OCI-LY3 (cell line): Measurements from ENCODE around the gene SNX27.

Source experiments
- H2AFZ ChIP-seq: fragments of 200-600, 300-600 bp; shearing (Covaris generic); 2 replicates; pipeline ENCODE4 v1.6.0; 2014; ENCODE audit warnings: antibody characterized with exemption, low read depth, low read length
- H3K27ac ChIP-seq: fragments of 200-600, 300-600 bp; sonication (generic); 2 replicates; pipeline ENCODE4 v1.5.1; 2014; ENCODE audit warnings: mild to moderate bottlenecking, low read length, moderate library complexity, mixed read lengths
- H3K27me3 ChIP-seq: fragments of 200-600, 300-600 bp; sonication (generic); 2 replicates; pipeline ENCODE4 v1.6.1; 2014; ENCODE audit warnings: low read depth, low read length, mixed read lengths
- H3K36me3 ChIP-seq: fragments of 200-600, 300-600 bp; sonication (generic); replicated peaks from 2 replicates; pipeline ENCODE3; 2014; ENCODE audit warnings: low read depth, low read length, mixed read lengths
- H3K4me1 ChIP-seq: fragments of 300-600, 200-600 bp; sonication (generic); 2 replicates; pipeline ENCODE4 v1.6.1; 2014; ENCODE audit warnings: low read length, mixed read lengths
- H3K4me2 ChIP-seq: fragments of 200-600, 300-600 bp; sonication (generic); 2 replicates; pipeline ENCODE4 v1.6.1; 2014; ENCODE audit warnings: low read length, mixed read lengths
- H3K4me3 ChIP-seq: fragments of 300-600, 200-600 bp; sonication (generic); 2 replicates; pipeline ENCODE4 v1.5.1; 2014; ENCODE audit warnings: antibody characterized with exemption, mild to moderate bottlenecking, low read length, moderate library complexity
- H3K79me2 ChIP-seq: fragments of 300-600, 200-600 bp; shearing (Covaris generic); 2 replicates; pipeline ENCODE4 v1.6.1; 2014; ENCODE audit warnings: mild to moderate bottlenecking, low read length, mixed read lengths
- H3K9ac ChIP-seq: fragments of 300-600, 200-600 bp; shearing (Covaris generic); 2 replicates; pipeline ENCODE4 v1.6.0; 2014; ENCODE audit warnings: mild to moderate bottlenecking, low read length, moderate library complexity
- H3K9me3 ChIP-seq: fragments of 200-600, 300-600 bp; shearing (Covaris generic); 2 replicates; pipeline ENCODE4 v1.6.1; 2014; ENCODE audit warnings: low read length, mixed read lengths; ENCODE audit not compliant: insufficient read depth
- H4K20me1 ChIP-seq: fragments of 200-600, 300-600 bp; sonication (generic); 2 replicates; pipeline ENCODE4 v1.6.1; 2016; ENCODE audit warnings: low read length, mixed read lengths; ENCODE audit not compliant: insufficient read depth
- EZH2phosphoT487 ChIP-seq: fragments of 200-600 bp; shearing (Covaris generic); IDR thresholded peaks from 2 replicates; pipeline ENCODE4 v1.6.1; 2018; ENCODE audit warnings: antibody characterized with exemption, mixed run types, low read depth
- TF ChIP-seq, protein P1 (sequence below): fragments of 200-600, 300-600 bp; sonication (generic); IDR thresholded peaks from 2 replicates; pipeline ENCODE4 v1.5.1; 2014; ENCODE audit warnings: antibody characterized with exemption, low read length, low read depth

Gene SNX27

DNA sequence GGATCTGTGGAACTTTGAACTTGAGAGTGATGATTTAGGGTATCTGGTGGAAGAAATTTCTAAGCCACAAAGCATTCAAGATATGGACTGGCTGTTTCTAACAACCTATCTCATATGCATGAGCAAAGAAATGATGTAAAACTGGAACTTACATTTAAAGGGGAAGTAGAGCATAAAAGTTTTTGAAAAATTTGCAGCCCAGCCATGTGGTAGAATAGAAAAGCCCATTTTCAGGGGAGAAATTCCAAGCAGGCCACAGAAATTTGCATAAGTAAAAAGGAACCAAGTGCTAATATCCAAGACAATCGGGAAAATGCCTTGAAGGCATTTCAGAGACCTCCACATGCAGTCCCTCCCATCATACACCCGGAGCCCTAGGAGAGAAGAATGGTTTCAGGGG lies 125.2 kb downstream of the SNX27 start:
- no peak overlapping the region for H3K4me2 ChIP-seq
- H4K20me1 ChIP-seq, result no peaks in the 10 kb centered on the region
- no peaks in the 10 kb centered on the region for H3K4me1 ChIP-seq
- TF ChIP-seq, protein P1, sequence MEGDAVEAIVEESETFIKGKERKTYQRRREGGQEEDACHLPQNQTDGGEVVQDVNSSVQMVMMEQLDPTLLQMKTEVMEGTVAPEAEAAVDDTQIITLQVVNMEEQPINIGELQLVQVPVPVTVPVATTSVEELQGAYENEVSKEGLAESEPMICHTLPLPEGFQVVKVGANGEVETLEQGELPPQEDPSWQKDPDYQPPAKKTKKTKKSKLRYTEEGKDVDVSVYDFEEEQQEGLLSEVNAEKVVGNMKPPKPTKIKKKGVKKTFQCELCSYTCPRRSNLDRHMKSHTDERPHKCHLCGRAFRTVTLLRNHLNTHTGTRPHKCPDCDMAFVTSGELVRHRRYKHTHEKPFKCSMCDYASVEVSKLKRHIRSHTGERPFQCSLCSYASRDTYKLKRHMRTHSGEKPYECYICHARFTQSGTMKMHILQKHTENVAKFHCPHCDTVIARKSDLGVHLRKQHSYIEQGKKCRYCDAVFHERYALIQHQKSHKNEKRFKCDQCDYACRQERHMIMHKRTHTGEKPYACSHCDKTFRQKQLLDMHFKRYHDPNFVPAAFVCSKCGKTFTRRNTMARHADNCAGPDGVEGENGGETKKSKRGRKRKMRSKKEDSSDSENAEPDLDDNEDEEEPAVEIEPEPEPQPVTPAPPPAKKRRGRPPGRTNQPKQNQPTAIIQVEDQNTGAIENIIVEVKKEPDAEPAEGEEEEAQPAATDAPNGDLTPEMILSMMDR, result no peak
- TF ChIP-seq EZH2phosphoT487, result no peak
- H3K36me3 ChIP-seq, result peaks cover 3% of the 10 kb centered on the region
- no peak overlapping the region for H3K4me3 ChIP-seq
- no peak overlapping the region for H3K27ac ChIP-seq
- H2AFZ ChIP-seq, result no peak overlapping the region
- H3K9me3 ChIP-seq, result peaks cover 13% of the 10 kb centered on the region; the same call in 1 of the 2 replicates
- no peak overlapping the region for H3K9ac ChIP-seq
- no peaks in the 10 kb centered on the region for H3K27me3 ChIP-seq
- no peaks in the 10 kb centered on the region for H3K79me2 ChIP-seq

DNA sequence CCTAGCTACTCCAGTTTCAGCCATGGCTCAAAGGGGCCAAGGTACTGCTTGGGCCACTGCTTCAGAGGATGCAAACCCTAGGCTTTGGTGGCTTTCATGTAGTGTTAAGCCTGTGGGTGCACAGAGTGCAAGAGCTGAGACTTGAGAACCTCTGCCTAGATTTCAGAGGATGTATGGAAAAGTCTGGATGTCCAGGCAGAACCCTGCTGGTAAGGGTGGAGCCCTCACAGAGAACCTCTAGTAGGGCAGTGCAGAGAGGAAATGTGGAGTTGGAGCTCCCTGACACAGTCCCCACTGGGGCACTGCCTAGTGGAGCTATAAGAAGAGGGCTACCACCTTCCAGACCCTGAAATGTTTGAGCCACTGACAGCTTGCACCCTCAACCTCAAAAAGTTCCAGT lies 125.6 kb downstream of the SNX27 start:
- Histone ChIP-seq H2AFZ (no peak overlapping the region), H3K27ac (no peak overlapping the region), H3K27me3 (no peaks in the 10 kb centered on the region), H3K9ac (no peak overlapping the region), H3K36me3 (peaks cover 3% of the 10 kb centered on the region), H3K4me2 (no peak overlapping the region), H3K4me1 (no peaks in the 10 kb centered on the region), H3K9me3 (peaks cover 13% of the 10 kb centered on the region; the same call in 1 of the 2 replicates), H3K79me2 (no peaks in the 10 kb centered on the region), H3K4me3 (no peak overlapping the region), H4K20me1 (no peaks in the 10 kb centered on the region)
- no peak for TF ChIP-seq EZH2phosphoT487
- TF ChIP-seq, protein P1, result no peak

DNA sequence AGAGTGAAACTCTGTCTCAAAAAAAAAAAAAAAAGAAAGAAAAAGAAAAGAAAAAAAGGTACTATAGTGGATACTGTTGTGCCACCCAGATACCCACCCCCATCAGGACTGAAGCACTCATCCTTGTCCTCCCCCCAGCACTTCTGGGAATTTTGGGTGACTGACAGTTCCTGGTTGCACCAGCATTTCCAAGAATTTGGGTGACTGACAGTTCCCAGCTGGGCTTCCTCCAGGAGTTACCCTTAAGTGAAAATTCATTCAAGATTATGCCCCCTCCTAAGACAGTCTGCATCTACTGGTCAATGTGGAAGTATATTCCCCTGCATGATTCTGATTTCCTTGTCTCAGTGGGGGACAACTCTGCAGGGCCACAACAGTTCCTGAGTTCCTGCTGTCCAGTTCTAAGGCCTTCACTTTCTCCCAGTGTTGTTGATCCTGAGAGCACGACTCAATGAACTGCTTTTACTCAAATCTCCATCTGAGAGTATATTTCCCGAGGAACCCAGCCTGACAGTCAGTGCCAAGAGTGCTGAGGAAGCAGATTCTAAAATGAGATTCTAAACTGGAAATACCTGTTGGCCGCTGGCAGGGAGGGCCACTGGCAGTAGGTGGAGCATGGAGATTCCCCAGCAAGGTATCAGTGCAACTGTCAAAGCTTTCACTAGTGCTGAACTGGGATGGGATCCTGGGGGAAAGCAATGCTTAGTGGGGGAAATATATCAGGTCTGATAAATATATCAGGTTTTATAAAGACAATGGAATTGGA lies 127.9 kb downstream of the SNX27 start:
- Histone ChIP-seq H3K27me3 (peaks cover 15% of the 10 kb centered on the region), H3K36me3 (peaks cover 3% of the 10 kb centered on the region), H3K4me3 (no peak overlapping the region), H3K9me3 (peaks cover 13% of the 10 kb centered on the region; the same call in 1 of the 2 replicates), H4K20me1 (no peaks in the 10 kb centered on the region), H3K79me2 (no peaks in the 10 kb centered on the region), H3K9ac (no peak overlapping the region), H2AFZ (no peak overlapping the region), H3K4me1 (no peaks in the 10 kb centered on the region), H3K27ac (no peak overlapping the region), H3K4me2 (no peak overlapping the region)
- TF ChIP-seq, protein P1, result no peak
- no peak for TF ChIP-seq EZH2phosphoT487

DNA sequence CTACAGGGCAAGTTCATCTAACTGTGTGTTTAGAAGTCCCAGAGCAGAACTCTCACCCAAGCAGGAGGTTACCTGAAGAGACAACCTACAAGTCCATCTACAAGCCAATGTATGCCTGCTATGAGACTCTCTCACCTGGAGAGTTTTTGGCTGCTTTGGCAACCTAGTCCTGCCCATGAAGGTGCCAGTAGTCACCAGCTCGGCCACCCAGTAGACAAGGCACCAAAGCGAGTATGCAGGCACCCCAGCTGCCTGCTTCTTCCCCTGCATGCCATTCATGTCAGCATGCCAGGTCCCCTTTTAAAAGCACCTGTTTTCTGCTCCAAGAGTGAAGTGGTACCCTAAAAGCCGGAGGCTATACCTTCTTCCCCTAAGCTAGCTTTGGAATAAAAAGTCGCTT lies 129.7 kb downstream of the SNX27 start:
- Histone ChIP-seq H3K27me3 (peaks cover 28% of the 10 kb centered on the region), H3K79me2 (no peaks in the 10 kb centered on the region), H4K20me1 (no peaks in the 10 kb centered on the region), H3K4me3 (no peak overlapping the region), H3K27ac (no peak overlapping the region), H3K9ac (no peak overlapping the region), H3K36me3 (peaks cover 3% of the 10 kb centered on the region), H3K9me3 (peaks cover 13% of the 10 kb centered on the region; the same call in 1 of the 2 replicates), H3K4me1 (no peaks in the 10 kb centered on the region), H2AFZ (no peak overlapping the region), H3K4me2 (no peak overlapping the region)
- no peak for TF ChIP-seq EZH2phosphoT487
- TF ChIP-seq, protein P1, result no peak
